Right forelimb (tissue), 1 donor: ENCODE data around the gene LRRK1.

Source experiments
- DNase-seq: peaks from one replicate; pipeline ENCODE4 v3.0.0-alpha.2; 2018

Gene LRRK1

DNA sequence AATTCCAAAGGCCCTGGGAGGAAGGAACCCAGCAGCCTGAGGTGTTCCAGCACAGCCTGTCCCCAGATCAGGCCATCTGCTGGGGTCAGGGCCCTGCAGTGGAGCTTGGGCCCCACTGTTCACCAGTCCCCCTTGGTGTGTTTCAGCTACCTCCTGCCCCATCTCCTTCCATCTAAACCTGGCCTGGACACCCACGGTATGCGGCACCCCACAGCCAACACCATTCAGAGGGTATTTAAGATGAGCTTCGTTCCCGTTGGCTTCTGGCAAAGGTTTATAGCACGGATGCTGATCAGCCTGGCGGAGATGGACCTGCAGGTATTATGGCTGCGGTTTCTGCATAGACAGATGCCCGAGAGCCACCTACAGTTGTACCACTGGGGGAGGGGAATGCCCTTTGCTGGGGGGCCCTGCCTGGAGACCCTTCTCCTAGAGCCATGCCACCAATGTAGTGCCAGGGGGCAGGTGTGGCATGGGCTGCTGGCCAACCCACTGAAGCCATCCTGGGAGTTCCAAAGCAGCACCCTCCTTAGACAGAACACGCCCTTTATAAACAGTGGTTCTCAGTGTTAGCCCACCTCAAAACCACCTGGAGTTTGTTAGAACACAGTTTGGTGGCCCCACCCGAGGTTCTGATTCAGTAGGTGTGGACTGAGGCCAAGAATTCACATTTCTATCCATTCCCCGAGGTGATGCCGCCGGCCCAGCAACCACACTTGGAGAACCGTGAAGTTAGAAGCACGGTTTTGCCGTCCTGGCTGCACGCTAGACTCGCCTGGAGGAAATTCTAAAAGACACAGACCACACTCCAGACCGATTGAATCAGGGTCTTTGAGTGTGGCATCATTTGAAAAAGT, 126.9 kb downstream of the LRRK1 start:
- peak; percentile 29 for DNase-seq

DNA sequence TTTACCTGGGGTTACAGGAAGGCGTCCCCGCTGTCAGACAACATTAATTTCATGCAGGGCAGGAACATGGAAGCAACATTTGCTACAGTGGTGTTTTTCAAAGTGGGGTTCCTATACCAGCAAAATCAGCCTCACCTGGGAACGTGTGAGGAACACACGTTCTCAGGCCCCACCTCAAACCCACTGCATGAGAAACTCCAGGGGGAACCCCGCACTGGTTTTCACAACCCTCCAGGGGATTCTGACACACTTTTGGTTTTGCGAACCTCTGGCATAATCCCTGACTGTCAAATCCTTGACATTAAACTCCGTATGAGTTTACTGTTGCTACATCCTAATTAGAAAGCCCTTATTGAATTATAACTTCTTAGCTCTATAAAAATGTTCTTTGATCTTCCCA, 127.7 kb downstream of the LRRK1 start:
- DNase-seq: peak; percentile 25

DNA sequence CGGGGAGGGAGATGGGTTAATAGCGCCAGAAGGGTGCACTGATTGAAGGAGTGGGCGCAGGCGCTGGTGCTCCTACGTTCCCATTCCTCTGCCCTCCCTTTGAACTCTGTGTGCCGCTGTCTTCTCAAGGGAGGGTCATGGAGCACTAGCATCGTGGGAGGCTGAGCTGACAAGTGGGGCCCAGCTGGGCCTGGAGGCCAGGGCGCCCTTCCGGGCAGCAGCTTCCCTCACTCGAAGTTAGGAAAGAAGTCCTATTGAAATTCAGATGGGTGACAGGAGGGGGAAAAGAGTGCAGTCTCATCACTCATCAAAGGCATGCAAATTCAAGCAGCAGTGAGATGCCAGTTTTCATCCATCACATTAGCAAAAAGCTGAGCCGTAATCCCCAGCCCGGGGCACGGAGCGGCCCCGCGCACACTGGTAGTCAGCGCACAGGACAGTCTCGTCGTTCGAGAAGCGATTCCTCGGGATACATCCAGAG, 128.2 kb downstream of the LRRK1 start:
- DNase-seq: peak; percentile 24

DNA sequence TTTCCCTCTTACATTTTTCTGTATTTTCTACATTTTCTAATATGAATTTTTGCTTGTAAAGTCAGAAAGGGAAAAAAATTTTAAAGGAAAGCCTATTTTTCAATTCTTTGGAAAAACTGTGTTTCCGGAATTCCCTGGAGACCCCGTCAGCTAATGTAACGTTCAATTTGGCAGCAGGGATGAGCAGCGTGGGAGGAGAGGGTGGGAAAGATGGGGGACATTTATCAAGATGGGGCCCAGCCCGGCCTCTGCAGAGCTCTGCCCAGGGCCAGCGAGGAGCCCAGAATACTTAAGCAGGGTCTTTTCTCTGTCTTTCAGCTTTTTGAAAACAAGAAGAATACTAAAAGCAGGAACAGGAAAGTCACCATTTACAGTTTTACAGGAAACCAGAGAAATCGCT, 129.0 kb downstream of the LRRK1 start:
- DNase-seq: peak; percentile 45

DNA sequence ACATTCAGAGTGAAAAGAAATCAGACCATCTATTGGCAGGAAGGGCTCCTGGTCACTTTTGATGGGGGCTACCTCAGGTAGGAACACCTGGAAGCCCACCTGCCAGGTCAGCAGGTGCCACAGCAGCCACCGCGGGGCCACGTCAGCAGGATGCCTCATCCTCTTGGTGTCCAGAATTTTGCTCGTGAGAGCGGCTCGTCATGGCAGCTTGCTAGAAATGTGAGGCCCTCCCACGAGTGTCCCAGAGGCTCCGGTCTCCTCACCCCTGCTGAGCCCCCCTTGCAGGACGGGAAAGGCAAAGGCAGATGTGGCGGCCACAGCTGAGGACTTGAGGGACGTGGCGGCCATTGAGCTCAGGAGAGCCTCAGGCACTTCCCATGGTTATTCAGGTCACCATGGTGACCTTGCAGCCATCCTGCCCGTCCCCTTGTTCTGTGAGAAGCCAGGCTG, 129.4 kb downstream of the LRRK1 start:
- peak; percentile 15 for DNase-seq

DNA sequence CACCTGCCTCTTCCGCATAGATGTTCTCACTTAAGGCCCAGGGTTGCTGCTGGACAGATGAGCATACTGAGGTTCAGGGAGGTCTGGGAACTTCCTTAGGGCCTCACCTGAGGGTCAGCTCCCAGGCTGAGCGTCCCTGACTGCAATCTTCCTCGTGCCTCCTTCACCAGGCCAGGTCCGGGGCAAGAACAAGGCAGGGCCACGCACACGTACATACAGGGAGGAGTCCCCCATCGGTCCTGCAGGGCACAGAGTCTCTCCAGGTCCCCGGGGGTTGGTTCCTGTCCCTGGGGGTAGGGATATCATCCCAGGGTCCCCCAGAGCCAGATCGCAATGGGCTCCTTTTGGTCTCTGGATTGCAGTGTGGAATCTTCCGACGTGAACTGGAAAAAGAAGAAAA, 130.1 kb downstream of the LRRK1 start:
- DNase-seq: no peak

DNA sequence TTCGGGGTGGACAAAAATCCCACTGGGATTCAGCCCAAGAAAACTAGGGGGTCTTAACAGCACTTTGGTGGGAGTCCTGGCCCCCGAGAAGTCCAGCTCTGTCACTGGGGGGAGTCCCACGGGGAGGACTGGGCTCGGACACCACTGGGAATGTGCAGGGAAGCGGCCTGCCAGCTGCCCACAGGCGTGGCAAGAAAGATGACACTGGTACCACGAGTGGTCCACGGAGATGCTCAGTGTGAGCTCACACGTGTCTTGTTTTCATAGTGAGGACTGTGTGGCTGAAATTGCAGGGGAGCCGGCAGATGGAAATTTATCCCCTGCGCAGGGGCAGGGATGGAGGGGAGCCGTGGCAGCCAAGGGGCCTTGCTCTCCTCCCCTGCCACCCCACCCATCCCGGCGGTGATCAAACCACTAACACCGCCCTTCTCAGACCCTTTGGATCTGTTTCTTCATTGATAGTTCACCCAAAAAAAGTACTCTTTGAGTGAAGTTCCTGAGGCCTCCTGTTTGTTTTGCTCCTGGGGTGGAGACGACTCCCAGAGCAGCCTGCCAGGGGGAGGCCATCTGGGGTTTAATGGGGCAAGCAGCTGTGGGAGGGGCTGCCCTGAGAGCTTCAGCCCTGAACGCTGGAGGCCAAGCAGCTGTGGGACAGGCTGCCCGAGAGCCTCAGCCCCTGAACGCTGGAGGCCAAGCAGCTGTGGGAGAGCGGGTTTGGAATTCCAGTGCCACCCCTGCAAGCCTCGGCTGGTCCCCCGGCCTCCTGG, 130.9 kb downstream of the LRRK1 start:
- DNase-seq: peak; percentile 42

DNA sequence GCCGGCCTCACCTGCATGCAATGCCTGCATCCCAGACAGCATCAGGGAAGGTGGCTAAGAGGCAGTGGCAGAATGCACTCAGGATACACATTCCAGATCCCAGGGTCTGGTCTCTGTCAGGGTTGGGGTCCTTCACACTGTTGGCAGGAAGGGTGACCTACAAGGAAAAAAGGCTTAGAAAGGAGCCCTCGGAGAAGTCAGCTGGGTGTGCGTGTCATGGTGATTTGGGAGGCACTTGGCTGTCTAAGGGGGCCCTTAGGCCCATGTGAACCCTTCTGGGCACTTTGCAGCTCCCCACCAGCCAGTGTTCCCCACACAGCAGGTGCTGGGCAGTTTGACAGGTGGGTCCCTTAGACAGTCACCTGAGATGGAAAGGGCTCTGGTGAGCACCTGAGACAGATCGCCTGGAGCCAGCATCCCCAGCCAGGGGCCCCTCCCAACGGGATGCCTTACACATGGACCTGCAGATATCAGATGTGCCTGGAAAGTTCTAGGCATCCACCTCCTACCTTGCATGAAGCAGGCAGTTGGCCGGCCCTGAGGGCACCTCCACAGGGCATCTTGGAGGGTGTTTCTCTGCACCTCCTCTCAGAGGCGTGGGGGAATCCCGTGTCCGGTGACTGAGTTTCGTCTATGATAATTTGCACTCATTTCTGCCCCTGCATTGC, 131.6 kb downstream of the LRRK1 start:
- DNase-seq: no peak

DNA sequence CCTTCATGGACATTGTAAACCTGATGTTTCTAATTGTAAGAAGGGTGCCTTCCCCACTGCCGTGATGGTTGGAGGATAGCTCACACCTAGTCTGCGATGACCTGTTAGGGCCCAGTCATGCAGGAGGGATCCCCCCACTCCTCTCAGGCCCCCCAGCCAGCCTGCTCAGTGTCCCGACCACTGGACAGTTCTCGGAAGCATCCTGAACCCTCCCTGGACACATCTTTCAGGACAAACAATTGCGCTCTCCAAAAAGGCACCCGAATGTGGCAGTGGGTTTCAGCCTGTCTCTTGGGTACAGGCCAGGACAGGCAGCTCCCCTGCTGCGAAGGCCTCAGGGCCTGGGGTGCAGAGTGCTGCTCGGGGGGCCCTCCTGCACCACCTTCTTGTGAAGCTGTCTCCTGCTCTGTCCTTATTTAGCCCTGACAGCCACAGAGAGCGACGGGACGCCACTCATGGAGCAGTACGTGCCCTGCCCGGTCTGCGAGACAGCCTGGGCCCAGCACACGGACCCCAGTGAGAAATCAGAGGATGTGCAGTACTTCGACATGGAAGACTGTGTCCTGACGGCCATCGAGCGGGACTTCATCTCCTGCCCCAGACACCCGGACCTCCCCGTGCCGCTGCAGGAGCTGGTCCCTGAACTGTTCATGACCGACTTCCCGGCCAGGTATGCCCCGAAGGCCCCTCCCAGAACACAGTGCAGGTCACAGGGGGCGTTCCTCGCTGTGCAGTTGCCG, 132.3 kb downstream of the LRRK1 start:
- peak; percentile 33 for DNase-seq

DNA sequence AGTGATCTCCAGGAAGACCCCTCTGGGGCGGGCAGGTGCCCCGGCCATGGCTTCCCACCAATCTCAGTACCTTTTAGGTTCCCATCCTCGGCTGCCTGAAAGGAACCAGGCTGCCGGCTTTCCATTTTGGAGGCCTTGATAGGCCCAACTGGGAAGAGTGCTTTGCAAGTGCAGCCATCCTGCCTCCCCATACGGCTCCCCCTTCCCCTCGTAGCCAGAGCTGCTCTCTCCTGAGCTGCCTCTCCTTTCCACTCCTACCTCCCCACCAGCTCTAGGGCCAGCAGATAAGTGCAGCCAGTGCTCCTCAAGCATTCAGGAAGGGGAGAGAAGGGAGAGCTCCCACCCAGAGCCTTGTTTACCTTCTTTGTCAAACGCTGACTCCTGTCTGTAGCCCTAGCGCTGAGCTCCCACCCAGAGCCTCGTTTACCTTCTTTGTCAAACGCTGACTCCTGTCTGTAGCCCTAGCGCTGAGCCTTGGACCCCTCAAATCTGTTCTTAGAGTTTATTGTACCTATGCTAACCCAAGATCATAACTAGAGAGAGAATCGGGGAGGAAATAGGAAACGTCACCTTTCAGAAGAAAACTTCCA, 133.0 kb downstream of the LRRK1 start:
- peak; percentile 37 for DNase-seq

DNA sequence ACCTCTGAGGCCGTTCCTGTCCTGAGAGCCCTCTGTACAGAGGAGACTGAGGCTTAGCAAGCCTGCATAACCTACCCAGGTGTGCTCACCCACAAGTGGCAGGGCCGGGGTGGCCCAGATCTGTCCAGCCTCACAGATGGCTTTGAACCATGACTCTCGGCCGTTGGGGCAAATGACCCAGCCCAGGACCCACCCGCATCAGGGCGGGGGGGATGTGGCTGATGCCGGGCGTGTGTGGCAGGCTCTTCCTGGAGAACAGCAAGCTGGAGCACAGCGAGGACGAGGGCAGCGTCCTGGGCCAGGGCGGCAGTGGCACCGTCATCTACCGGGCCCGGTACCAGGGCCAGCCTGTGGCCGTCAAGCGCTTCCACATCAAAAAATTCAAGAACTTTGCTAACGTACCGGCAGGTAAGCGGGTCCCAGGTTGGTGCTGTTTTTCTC, 133.5 kb downstream of the LRRK1 start:
- peak; percentile 32 for DNase-seq

DNA sequence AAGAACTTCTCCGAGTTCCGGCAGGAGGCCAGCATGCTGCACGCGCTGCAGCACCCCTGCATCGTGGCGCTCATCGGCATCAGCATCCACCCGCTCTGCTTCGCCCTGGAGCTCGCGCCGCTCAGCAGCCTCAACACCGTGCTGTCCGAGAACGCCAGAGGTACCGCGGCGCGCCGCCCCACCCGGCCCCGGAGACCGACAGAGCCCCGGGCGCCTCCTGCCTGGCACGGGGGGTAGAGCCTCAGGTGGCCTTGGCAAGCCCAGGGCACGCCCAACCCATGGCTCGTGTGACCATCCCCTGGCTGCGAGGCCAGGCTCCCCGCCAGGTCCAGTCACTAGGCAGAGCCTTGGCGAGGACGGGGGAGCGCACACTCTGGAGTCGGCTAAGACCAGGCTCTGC, 134.1 kb downstream of the LRRK1 start:
- DNase-seq: peak; percentile 40

DNA sequence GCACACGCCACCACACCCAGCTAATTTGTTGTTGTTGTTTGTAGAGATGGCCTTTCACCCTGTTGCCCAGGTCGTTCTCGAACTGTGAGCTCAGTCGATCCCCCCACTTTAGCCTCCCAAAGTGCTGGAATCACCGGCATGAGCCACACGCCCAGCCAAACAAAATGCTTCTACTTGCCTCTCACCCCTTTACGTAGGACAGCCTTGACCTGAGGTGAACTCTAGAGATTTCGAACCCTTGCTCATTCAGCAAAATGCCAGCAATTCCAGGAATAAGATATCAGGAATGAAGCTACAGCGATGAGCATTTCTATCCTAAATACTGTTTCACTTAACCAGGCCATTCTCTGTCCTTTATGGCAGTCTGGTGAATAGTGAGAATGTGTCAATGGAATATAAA, 135.0 kb downstream of the LRRK1 start:
- DNase-seq: no peak

DNA sequence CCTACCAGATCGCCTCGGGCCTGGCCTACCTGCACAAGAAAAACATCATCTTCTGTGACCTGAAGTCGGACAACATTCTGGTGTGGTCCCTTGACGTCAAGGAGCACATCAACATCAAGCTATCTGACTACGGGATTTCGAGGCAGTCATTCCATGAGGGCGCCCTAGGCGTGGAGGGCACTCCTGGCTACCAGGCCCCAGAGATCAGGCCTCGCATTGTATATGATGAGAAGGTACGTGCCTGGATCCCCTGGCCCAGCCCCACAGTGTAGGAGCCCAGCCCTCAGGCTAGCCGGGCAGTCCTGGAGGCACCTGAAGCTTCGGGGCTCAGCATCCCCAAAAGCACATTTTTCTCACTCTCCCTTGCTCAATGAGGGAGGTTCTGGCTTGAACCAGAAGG, 135.8 kb downstream of the LRRK1 start:
- DNase-seq: peak; percentile 2

DNA sequence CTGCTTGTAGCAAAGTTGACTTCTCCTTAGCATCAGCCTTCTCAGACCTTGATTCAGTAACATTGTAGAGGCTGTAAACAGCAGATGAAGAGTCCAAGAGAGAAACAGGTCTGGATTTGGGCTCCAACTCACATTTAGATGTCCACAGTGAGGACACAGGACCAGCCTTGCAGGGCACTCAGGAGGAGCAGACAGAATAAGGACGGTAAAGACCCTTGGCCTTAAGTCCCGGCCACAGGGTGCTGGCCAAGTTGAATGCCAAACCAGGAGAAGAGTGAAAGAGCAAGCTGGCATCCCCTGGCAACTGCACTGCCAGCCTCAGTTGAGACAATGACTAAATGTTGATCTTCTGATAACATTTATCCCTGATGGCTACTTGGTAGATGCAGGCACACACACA, 136.3 kb downstream of the LRRK1 start:
- no peak for DNase-seq

DNA sequence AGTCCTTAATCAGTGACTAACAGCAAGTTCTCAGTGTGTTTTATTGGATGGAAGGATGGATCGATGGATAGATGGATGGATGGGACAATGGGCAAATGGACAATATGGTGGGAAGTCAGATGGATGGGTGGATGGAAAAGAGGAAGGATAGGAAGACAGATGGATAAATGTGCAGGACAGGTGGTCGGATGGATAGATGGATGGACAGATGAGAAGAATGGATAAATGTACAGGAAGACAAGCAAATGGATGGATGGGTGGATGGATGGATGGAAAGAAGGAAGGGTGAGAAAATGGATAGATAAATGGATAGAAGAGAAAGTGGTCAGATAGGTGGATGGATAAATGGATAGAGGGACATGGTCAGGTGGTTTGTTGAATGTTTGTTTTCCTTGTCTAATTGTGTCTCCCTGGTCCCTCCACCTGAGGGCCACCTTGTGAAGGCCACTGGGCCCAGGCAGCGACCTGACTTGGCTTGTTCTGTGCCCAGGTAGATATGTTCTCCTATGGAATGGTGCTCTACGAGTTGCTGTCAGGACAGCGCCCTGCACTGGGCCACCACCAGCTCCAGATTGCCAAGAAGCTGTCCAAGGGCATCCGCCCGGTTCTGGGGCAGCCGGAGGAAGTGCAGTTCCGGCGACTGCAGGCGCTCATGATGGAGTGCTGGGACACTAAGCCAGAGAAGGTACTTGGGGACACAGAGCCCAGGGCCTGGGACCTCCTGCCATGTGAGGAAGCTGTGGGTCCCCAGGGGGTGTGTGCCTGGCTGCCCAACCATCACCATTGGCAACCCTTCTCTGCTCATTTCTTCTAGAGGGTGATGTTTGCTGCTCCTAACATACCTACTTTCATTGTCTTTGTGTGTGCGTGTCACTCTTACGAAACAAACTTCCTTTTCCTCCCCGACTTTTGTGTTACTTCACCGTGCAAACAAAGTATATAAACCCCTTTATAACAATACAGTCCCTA, 137.5 kb downstream of the LRRK1 start:
- DNase-seq: no peak

DNA sequence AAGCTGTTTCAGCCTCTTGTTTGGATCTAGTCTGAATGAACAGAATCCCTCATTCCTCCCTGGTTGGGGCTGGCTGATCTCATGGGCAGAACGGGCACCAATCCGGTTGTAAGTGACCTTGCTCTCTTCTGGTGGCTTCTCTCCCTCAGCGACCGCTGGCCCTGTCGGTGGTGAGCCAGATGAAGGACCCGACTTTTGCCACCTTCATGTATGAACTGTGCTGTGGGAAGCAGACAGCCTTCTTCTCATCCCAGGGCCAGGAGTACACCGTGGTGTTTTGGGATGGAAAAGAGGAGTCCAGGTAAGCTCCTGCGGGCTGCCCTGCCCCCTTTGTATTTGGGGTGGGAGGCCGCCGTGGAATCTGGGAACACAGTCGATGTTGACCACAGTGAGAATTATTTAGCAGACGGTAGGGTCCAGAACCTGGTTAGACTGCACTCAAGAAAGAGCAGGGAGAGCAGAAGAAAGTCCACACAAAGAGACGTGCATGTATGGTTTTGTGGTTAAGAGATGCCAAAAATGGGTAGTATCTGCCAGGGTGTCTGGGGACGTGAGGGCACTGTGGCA, 138.8 kb downstream of the LRRK1 start:
- DNase-seq: peak; percentile 26

DNA sequence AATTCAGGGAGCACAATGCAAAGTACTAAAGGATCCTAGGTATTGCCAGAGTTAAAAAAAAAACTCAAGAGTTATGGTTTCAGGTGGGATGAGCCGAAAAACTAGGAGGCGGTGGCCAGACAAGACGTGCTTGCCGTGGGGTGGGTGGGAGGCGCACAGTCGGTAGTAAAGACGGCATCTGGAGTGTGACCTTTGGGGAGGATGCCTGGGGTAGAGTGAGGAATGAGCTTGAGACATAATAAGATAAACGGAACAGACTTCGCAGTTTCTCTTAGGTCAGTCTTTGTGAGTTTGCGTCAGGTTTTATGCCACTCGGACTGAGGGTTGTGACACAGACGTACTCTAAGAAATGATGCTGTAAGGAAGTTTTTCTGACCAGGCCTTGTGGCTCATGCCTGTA, 139.6 kb downstream of the LRRK1 start:
- peak; percentile 23 for DNase-seq

DNA sequence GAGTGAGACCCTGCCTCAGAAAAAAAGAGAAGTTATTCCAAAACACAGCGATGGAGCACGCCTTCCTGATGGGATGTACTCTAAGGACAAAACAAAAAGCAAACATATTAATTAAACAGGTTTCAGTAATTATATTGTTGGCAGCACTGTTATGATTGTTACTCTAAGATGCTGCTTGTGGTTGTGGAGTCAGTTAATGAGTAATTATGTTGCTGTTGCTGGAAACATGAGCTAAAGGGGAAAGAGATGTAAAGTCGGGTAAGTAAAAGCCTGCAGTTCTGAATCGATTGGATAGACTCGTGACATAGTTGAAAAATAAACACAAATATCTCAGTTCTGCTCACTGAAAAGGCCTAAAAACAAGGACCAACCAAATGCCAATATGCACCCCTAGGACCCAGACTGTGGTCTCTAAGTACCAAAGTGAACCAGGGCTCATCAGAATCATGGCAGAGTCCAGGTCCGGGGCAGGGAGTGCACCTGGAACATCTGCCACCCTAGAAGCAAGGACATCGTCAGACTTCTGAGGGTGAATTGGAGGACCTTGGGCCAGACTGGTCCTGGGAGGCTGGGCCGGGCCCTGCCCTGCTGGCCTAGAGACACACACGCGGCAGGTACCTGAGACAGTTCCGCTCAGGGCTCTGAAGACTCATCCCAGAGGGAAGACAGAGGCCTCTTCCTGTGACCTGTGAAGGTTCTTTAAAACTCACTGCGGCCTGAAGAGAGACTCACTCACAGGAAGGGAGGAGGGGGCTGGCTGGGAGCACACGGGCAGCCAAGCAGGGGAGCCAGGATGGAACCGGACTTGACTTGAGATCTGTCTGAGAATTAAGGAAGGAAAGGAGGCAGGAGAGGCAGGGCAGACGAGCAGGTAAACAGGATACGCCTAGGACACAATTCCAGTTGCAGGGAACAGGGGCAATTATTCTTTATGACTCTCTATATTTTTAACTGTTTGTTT, 140.5 kb downstream of the LRRK1 start:
- peak; percentile 30 for DNase-seq
